Measurements from ENCODE around the gene NMRK1.

GRCh38 chr9:75133396-75133795, 45.4 kb upstream of the NMRK1 start:
- TF ChIP-seq, protein P1, sequence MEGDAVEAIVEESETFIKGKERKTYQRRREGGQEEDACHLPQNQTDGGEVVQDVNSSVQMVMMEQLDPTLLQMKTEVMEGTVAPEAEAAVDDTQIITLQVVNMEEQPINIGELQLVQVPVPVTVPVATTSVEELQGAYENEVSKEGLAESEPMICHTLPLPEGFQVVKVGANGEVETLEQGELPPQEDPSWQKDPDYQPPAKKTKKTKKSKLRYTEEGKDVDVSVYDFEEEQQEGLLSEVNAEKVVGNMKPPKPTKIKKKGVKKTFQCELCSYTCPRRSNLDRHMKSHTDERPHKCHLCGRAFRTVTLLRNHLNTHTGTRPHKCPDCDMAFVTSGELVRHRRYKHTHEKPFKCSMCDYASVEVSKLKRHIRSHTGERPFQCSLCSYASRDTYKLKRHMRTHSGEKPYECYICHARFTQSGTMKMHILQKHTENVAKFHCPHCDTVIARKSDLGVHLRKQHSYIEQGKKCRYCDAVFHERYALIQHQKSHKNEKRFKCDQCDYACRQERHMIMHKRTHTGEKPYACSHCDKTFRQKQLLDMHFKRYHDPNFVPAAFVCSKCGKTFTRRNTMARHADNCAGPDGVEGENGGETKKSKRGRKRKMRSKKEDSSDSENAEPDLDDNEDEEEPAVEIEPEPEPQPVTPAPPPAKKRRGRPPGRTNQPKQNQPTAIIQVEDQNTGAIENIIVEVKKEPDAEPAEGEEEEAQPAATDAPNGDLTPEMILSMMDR (IDR thresholded peaks at IDR 0.05) = no peak
- no peak for TF ChIP-seq POLR2A (IDR thresholded peaks at IDR 0.05)
